Left ventricle myocardium inferior (tissue), 1 donor: ENCODE data around the gene SATB2. TPM values are rescaled to one million over a fixed set of nuclear protein-coding genes. Genes with fewer than 3 reads are reported as not detected.

Experiments used
- DNase-seq: peaks from one replicate; pipeline ENCODE4 v3.0.0-alpha.2; 2020
- H3K27ac ChIP-seq: fragments of 200-600 bp; replicated peaks from 2 replicates; pipeline ENCODE4 v1.8.0; 2021
- H3K27me3 ChIP-seq: fragments of 200-600 bp; 2 replicates; pipeline ENCODE4 v1.8.0; 2021; ENCODE audit warnings: low read depth
- H3K36me3 ChIP-seq: fragments of 200-600 bp; 2 replicates; pipeline ENCODE4 v1.8.0; 2021
- H3K4me1 ChIP-seq: fragments of 200-600 bp; 2 replicates; pipeline ENCODE4 v1.8.0; 2021
- H3K4me3 ChIP-seq: fragments of 200-600 bp; 2 replicates; pipeline ENCODE4 v1.8.0; 2021; ENCODE audit warnings: mild to moderate bottlenecking, moderate library complexity
- H3K9me3 ChIP-seq: fragments of 200-600 bp; replicated peaks from 2 replicates; pipeline ENCODE4 v1.8.0; 2021
- CTCF ChIP-seq: fragments of 200-600 bp; IDR thresholded peaks from 2 replicates; pipeline ENCODE4 v1.8.0; 2021; ENCODE audit warnings: antibody characterized with exemption, mild to moderate bottlenecking, borderline replicate concordance
- intact Hi-C: fragments of 100-400 bp; cut with micrococcal nuclease; formaldehyde crosslinking; loops from one replicate; pipeline ENCODE4 v1.11.0; 2022
- total RNA-seq: library from RNA; stranded (reverse); fragmentation: NEBNext Ultra II Directional; extraction: Animal tissue kit (Norgen Biotek cat#: 25700); gene quantifications from one replicate; pipeline ENCODE4 v1.2.1, GENCODE V29; 2021
- donor health status: DM: no; HTN: yes; CAD: no; lungs with severe emphysema.

SATB2 gene
- total RNA-seq, 1 donor from 2014 or later, result 1.1 TPM

DNA sequence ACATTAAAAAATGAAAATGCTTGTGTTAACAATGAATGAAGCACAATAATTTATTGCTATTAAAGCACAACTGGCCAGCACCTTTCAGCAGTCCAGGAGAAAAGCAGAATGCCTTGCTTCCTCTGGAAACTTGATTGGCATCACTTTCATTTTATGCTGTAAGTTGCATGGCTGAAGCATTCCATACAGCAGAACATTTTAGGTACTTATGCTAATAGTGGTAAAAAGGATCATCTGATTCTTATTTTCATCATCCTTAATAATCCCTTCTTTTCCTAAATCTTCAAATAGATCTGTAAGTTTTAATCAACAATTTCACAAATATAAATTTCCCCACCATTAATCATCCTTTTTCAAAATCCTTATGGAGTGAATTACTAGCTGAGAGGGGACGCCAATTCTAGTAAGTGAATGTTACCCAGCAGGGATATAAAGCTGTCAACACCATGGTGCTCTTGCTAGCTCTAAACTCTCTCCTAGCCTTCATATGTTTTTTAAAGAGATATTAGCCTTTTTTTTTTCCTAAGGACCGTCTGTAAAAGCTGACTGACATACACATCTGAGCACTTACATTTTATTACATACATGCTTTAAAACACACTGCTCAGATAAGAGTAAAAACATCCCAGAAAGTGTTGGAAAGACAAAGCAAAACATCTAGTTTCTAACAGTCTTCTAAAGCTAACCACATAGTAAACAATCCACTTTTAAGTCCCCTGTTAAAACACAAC lies 5.3 kb downstream of the SATB2 start:
- DNase-seq, result no peak
- Histone ChIP-seq H3K9me3 (no peaks in the 10 kb centered on the region), H3K4me3 (no peak overlapping the region), H3K4me1 (peaks cover 23% of the 10 kb centered on the region), H3K36me3 (no peaks in the 10 kb centered on the region), H3K27ac (no peak overlapping the region), H3K27me3 (peaks cover 100% of the 10 kb centered on the region)
- TF ChIP-seq CTCF, result no peak
- intact Hi-C loops, result no loop called here

- no peaks in the 10 kb centered on the region for H3K36me3 ChIP-seq
- no peak for TF ChIP-seq CTCF
- DNase-seq, result no peak
- H3K4me3 ChIP-seq, result no peak overlapping the region
- H3K27me3 ChIP-seq, result peaks cover 95% of the 10 kb centered on the region
- no peaks in the 10 kb centered on the region for H3K9me3 ChIP-seq
- H3K27ac ChIP-seq, result no peak overlapping the region
- intact Hi-C loops, result no loop called here
- H3K4me1 ChIP-seq, result no peaks in the 10 kb centered on the region
These were observed 7.8 kb downstream of the SATB2 start for GRCh38 chr2:199449956-199450355.

- TF ChIP-seq CTCF, result no peak
- DNase-seq, result no peak
- H3K36me3 ChIP-seq, result no peaks in the 10 kb centered on the region
- H3K9me3 ChIP-seq, result no peaks in the 10 kb centered on the region
- H3K4me1 ChIP-seq, result no peaks in the 10 kb centered on the region
- H3K27me3 ChIP-seq, result peaks cover 94% of the 10 kb centered on the region
- H3K4me3 ChIP-seq, result no peak overlapping the region
- intact Hi-C loops, result no loop called here
- no peak overlapping the region for H3K27ac ChIP-seq
These were observed 8.3 kb downstream of the SATB2 start for GRCh38 chr2:199449455-199449854.

GRCh38 chr2:199446996-199447576 lies 10.7 kb downstream of the SATB2 start:
- Histone ChIP-seq H3K4me3 (no peak overlapping the region), H3K36me3 (no peaks in the 10 kb centered on the region), H3K27ac (no peak overlapping the region), H3K9me3 (no peaks in the 10 kb centered on the region), H3K27me3 (peaks cover 71% of the 10 kb centered on the region), H3K4me1 (no peaks in the 10 kb centered on the region)
- DNase-seq, result no peak
- TF ChIP-seq CTCF, result no peak
- intact Hi-C loops, result no loop called here

DNA sequence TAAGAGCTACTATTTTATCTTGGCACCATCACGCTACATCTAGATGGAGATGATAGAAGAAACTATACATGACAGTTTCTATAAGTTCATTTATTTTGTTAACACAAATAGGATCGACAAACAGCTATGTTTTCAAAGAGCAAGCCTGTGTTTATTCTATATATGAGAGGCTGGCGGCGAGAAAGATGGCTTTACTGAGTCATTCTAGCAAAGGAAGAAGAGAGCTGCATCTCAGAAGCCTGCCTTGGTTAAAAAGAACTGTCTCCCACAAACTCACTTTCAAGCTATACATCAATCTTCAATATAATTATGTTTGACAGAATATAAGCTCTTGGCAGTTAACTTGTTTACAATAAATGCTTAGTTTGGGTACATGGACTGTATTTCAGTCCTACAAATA lies 13.0 kb downstream of the SATB2 start:
- no peaks in the 10 kb centered on the region for H3K9me3 ChIP-seq
- no peak overlapping the region for H3K27ac ChIP-seq
- H3K4me1 ChIP-seq, result no peaks in the 10 kb centered on the region
- DNase-seq, result no peak
- intact Hi-C loops, result no loop called here
- TF ChIP-seq CTCF, result no peak
- H3K36me3 ChIP-seq, result no peaks in the 10 kb centered on the region
- no peak overlapping the region for H3K4me3 ChIP-seq
- peaks cover 47% of the 10 kb centered on the region for H3K27me3 ChIP-seq
